ENCODE results near the gene ACVR1B.
A peak's percentile ranks its signal among the peaks of the same experiment; 100 is the strongest.

The ACVR1B gene

GRCh38 chr12:52023976-52024688, 72.6 kb downstream of the ACVR1B start:
- DNase-seq = no peak

GRCh38 chr12:52024845-52025230, 73.3 kb downstream of the ACVR1B start:
- DNase-seq = peak; percentile 13

GRCh38 chr12:52026263-52026662, 74.8 kb downstream of the ACVR1B start:
- no peak for DNase-seq

- DNase-seq = no peak
Measured at GRCh38 chr12:52027085-52027843, 75.8 kb downstream of the ACVR1B start.

- DNase-seq = peak; percentile 77
Measured at GRCh38 chr12:52029685-52030084, 78.2 kb downstream of the ACVR1B start.

GRCh38 chr12:52032446-52032803, 80.9 kb downstream of the ACVR1B start:
- no peak for DNase-seq

GRCh38 chr12:52032804-52033445, 81.4 kb downstream of the ACVR1B start:
- peak; percentile 91 for DNase-seq

- no peak for DNase-seq
Measured at GRCh38 chr12:52033446-52034140, 82.1 kb downstream of the ACVR1B start.

GRCh38 chr12:52035190-52035589, 83.7 kb downstream of the ACVR1B start:
- DNase-seq = no peak

GRCh38 chr12:52035926-52036325, 84.4 kb downstream of the ACVR1B start:
- no peak for DNase-seq

- peak; percentile 78 for DNase-seq
Measured at GRCh38 chr12:52036587-52037171, 85.2 kb downstream of the ACVR1B start.

- peak; percentile 70 for DNase-seq
Measured at GRCh38 chr12:52037248-52037861, 85.9 kb downstream of the ACVR1B start.

- DNase-seq = no peak
Measured at GRCh38 chr12:52038447-52038846, 86.9 kb downstream of the ACVR1B start.

GRCh38 chr12:52041035-52041434, 89.5 kb downstream of the ACVR1B start:
- DNase-seq = no peak

GRCh38 chr12:52041695-52042123, 90.2 kb downstream of the ACVR1B start:
- DNase-seq = no peak

GRCh38 chr12:52042706-52043385, 91.3 kb downstream of the ACVR1B start:
- no peak for DNase-seq

- no peak for DNase-seq
Measured at GRCh38 chr12:52043386-52044212, 92.1 kb downstream of the ACVR1B start.

GRCh38 chr12:52044292-52044983, 92.9 kb downstream of the ACVR1B start:
- no peak for DNase-seq

- DNase-seq = no peak
Measured at GRCh38 chr12:52045794-52046199, 94.3 kb downstream of the ACVR1B start.
